HFFc6 (cell line): Measurements from ENCODE around the gene RTRAF. TPM values are rescaled to one million over a fixed set of nuclear protein-coding genes. Genes with fewer than 3 reads are reported as not detected.
A peak's percentile ranks its signal among the peaks of the same experiment; 100 is the strongest.

Source experiments
- DNase-seq: peaks from one replicate; pipeline ENCODE4 v3.0.0-alpha.2; 2018
- H3K27ac Mint-ChIP-seq: 2 replicates; pipeline ENCODE4 v1.8.0; 2020; ENCODE audit warnings: mild to moderate bottlenecking, mixed read lengths
- H3K27me3 Mint-ChIP-seq: 2 replicates; pipeline ENCODE4 v1.8.0; 2021; ENCODE audit warnings: mild to moderate bottlenecking, moderate library complexity, mixed read lengths; ENCODE audit not compliant: insufficient read depth
- H3K36me3 Mint-ChIP-seq: 2 replicates; pipeline ENCODE4 v1.8.0; 2021; ENCODE audit warnings: low read depth, mixed read lengths
- H3K4me1 Mint-ChIP-seq: 2 replicates; pipeline ENCODE4 v1.8.0; 2020; ENCODE audit warnings: low read depth, mixed read lengths
- H3K4me3 Mint-ChIP-seq: 2 replicates; pipeline ENCODE4 v1.8.0; 2020; ENCODE audit warnings: mild to moderate bottlenecking, moderate library complexity, mixed read lengths
- H3K9me3 Mint-ChIP-seq: 2 replicates; pipeline ENCODE4 v1.8.0; 2020; ENCODE audit warnings: mild to moderate bottlenecking, mixed read lengths
- total RNA-seq, 6 experiments: library from RNA; stranded (reverse); fragmentation: NEBNext Ultra II Directional; extraction: Animal tissue kit (Norgen Biotek cat#: 25700); gene quantifications; 2 replicates in 1 of 6; 3 replicates in 5 of 6; pipeline ENCODE4 v1.2.3, GENCODE V29; 2021
- TF ChIP-seq, protein P1 (sequence below): fragments of 200-600 bp; sonication (generic); IDR thresholded peaks from 2 replicates; pipeline ENCODE4 v1.5.0; 2021; ENCODE audit warnings: antibody characterized with exemption, mild to moderate bottlenecking

RTRAF gene
- total RNA-seq, 6 experiments from 2014 or later = 161 to 181 (median 179) TPM

DNA sequence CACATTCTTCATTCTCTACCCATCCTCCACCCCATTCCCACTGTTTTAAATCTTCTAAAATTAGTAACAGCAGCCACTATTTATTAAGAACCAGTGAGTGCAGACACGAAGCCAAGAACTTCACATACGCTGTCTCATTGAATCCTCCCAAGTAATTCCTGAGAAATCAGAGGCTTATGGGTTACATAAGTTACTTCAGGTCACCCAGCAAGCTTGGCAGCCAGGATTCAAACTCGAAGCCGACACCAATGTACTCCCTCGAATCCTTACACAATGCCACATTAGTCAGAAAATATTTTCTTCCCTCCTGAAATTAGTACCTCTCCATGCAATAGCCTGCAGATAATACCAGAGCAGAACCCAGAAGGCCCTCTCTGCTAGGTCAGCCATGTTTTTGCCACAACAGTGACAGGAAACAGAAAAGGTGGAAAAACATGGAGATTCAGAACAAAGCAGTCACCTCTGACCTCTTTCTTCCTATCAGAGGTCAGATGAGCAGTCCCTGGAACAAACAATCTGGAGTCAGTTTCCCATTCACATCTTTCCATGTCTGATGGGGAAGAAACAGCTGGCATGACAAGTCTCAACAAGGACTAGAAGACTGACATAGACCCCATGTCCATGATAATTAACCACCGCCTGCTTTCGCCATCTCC, 63.1 kb downstream of the RTRAF start:
- H3K4me3 Mint-ChIP-seq = peak overlapping the region; percentile 75
- no peaks in the 10 kb centered on the region for H3K9me3 Mint-ChIP-seq
- DNase-seq = peak; percentile 81
- H3K27me3 Mint-ChIP-seq = no peaks in the 10 kb centered on the region
- peak overlapping the region; percentile 91 for H3K27ac Mint-ChIP-seq
- H3K4me1 Mint-ChIP-seq = peaks cover 88% of the 10 kb centered on the region
- TF ChIP-seq, protein P1, sequence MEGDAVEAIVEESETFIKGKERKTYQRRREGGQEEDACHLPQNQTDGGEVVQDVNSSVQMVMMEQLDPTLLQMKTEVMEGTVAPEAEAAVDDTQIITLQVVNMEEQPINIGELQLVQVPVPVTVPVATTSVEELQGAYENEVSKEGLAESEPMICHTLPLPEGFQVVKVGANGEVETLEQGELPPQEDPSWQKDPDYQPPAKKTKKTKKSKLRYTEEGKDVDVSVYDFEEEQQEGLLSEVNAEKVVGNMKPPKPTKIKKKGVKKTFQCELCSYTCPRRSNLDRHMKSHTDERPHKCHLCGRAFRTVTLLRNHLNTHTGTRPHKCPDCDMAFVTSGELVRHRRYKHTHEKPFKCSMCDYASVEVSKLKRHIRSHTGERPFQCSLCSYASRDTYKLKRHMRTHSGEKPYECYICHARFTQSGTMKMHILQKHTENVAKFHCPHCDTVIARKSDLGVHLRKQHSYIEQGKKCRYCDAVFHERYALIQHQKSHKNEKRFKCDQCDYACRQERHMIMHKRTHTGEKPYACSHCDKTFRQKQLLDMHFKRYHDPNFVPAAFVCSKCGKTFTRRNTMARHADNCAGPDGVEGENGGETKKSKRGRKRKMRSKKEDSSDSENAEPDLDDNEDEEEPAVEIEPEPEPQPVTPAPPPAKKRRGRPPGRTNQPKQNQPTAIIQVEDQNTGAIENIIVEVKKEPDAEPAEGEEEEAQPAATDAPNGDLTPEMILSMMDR = no peak
- peaks cover 38% of the 10 kb centered on the region for H3K36me3 Mint-ChIP-seq

DNA sequence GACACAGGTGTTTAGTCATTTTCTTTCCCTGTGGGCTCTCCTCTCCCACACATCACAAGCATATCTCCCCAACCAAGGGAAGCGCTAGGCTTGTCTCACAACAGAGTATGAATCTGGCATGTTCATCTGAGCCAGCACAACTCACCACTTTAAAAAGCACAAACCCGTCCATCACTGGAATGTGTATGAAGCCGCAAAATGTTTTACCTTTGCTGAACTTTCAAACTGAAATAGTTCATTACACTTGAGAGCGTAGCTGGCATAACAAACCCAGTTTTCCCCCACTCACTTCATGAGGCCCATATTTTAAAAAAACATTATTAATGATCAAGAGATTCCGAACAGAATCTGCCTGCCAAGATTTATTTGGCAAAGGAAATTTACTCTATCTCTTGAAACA, 63.7 kb downstream of the RTRAF start:
- Mint-ChIP-seq H3K4me3 (peak overlapping the region; percentile 75), H3K27ac (peak overlapping the region; percentile 91), H3K36me3 (peaks cover 36% of the 10 kb centered on the region), H3K4me1 (peaks cover 81% of the 10 kb centered on the region), H3K27me3 (no peaks in the 10 kb centered on the region), H3K9me3 (no peaks in the 10 kb centered on the region)
- no peak for DNase-seq
- TF ChIP-seq, protein P1 = no peak

DNA sequence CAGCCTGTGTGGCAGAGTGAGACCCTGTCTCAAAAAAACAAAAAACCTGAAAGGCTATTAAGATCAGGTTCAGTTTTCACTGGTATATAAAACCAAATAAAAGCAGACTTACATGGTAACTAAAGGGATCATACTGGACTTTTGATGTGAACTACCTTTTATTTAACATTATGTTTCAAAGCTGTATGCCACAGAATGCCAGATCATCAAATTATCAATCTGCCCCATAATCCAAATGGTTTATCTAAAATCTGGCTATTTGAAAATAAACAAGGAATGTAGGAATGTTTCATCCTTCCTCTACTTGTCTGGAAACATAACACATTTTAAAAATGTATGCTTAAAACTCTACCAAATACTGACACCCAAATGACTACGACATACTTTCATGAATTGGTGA, 65.3 kb downstream of the RTRAF start:
- Mint-ChIP-seq H3K27me3 (no peaks in the 10 kb centered on the region), H3K9me3 (no peaks in the 10 kb centered on the region), H3K27ac (peak overlapping the region; percentile 6), H3K36me3 (peaks cover 43% of the 10 kb centered on the region), H3K4me3 (peak overlapping the region; percentile 33), H3K4me1 (peaks cover 71% of the 10 kb centered on the region)
- TF ChIP-seq, protein P1 = no peak
- DNase-seq = no peak

DNA sequence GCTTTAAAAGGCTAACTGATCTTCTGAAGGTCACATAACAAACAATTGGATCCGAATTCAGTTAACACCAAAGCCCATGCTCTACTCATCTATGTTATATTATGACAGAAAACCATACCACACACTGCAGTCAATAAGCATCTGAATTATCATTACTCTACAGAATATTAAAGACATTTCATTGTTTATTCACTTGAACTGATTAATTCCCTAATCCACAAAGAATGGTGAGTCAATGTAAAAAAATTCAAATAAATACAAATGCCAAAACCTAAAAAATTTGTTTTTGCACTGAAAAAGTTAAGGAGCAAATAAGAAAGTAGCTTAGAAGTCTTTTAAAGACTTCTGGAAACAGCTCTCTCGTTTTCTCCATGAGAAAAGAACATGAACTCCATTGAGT, 65.8 kb downstream of the RTRAF start:
- TF ChIP-seq, protein P1 = no peak
- peak overlapping the region; percentile 44 for H3K27ac Mint-ChIP-seq
- H3K4me1 Mint-ChIP-seq = peaks cover 71% of the 10 kb centered on the region
- no peaks in the 10 kb centered on the region for H3K27me3 Mint-ChIP-seq
- no peaks in the 10 kb centered on the region for H3K9me3 Mint-ChIP-seq
- H3K36me3 Mint-ChIP-seq = peaks cover 43% of the 10 kb centered on the region
- H3K4me3 Mint-ChIP-seq = peak overlapping the region; percentile 33
- no peak for DNase-seq

DNA sequence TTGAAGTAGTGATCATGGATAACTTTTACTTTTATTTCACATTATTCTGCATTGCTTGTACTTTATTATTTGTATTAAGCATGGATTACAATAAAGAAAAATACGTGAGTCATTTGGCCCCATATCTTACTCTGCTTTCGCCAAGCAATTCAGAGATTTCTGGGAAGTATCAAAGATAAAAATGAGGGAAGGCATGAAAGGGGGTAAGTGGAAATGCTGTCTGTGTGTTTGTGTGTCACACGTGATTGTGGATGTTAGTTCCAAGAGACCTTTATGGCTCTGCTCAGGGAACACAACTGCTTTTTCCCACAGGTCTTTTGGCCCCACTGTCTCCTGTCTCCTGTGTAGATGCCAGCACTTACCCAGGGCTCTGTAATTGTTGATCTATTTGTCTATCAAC, 69.0 kb downstream of the RTRAF start:
- H3K36me3 Mint-ChIP-seq = peaks cover 35% of the 10 kb centered on the region
- H3K4me3 Mint-ChIP-seq = no peak overlapping the region
- no peaks in the 10 kb centered on the region for H3K27me3 Mint-ChIP-seq
- H3K9me3 Mint-ChIP-seq = no peaks in the 10 kb centered on the region
- TF ChIP-seq, protein P1 = no peak
- DNase-seq = no peak
- peaks cover 71% of the 10 kb centered on the region for H3K4me1 Mint-ChIP-seq
- no peak overlapping the region for H3K27ac Mint-ChIP-seq
